HG03442 (cell line): ENCODE data around the gene C11orf68.
"Not testable (repeated sequence)": the region's sequence is repeated elsewhere in the genome, so short reads cannot be mapped to it uniquely, and the experiment has no call there.

Experiments used
- ATAC-seq: cut with Tn5 transposase; IDR thresholded peaks from one replicate; pipeline ENCODE4 v1.9.1; 2021; ENCODE audit warnings: mild to moderate bottlenecking, moderate library complexity; ENCODE audit not compliant: unreplicated experiment

Gene C11orf68

DNA sequence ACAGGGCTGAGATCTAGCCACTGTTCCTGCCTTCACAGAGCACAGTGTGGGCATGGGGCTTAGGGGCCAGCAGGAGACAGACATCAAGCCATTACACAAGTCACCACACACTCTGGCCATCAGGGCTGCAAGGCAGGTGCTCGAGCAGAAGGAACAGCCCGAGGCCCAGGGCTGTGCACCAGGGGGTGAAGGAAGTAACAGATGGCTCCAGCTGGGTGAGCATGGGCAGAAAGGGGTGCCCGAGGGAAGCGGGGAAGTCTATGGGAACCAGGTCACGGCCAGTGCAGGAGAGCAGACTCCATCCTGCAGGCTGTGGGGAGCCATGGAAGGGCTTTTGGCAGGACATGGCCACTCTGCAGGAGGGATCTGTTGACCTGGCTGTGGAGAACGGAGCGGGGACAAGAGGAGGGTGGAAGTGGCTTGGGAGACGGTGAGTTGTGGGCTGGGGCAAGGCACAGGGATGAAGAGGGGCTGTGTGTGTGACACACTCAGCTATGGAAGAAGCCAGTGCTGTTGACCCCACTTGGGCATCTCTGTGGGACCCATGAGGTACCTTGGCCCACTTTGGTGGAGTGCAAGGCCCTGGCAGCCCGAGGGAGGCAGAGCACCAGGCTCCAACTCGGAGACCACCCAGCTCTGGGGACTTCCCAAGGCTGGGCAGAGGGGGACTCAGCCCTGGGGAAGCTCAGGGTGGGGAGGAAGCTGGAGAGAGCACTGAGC lies 3.6 kb downstream of the C11orf68 start:
- ATAC-seq: no peak

GRCh38 chr11:65912845-65913244 lies 6.0 kb downstream of the C11orf68 start:
- no peak for ATAC-seq

DNA sequence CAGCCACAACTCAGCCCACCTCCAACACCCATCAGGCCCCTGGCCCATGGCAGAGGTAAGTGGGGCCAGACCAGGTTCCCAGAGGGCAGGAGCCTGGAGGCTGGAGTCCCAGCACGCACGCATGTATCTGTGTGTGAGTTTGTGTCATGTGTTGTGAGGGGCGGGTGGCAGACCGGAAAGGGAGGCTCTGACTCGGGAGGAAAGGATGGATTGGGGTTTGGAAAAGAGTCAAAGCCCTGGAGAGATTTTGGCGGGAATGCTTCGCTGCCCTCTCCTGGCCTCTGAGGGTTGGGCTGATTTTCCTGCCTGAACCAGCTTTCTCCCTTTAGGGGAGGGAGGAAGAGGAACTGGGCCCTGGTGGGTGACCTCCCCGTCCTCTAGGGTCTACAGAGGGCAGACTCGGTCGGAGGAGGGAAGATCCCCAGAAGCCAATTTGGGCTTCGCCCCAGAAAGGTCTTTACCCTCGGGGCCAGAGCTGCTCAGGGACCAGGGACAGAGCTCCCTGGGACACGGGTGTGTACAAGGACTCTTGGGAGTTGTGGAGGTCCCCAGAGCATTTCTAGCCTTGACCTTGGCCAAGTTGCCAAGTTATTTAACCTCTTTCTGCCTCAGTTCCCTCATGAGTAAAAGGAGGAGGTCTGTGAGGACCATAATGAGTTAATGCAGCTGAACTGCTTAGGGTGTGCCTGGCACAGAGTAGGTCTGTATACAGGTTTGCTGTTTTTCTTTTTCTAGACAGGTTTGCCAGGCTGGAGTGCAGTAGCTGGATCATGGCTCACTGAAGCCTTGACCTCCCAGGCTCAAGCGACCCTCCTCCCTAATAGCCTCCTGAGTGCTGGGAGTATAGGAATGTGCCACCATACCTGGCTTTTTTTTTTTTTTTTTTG lies 6.9 kb downstream of the C11orf68 start:
- no peak for ATAC-seq

DNA sequence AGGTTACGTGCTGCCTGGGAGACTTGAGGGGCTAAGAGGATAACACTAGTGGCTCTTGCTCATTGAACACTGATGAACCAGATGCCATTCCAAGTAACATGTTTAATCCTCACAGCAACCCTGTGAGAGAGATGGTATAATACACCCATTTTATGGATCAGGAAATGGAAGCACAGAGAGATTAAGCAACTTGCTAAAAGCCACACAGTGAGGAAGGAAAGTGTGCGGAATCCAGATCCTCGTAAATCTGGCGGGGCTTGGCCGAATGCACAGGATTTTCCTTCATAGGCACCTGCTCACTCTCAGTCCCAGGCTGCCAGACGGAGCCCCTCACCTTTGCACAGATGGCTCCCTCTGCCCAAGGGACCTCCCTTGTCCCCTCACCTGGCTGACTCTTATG lies 11.0 kb downstream of the C11orf68 start:
- ATAC-seq: no peak

- ATAC-seq: no peak
These were observed 12.3 kb downstream of the C11orf68 start for GRCh38 chr11:65906602-65907001.

- ATAC-seq: no peak
These were observed 15.1 kb downstream of the C11orf68 start for GRCh38 chr11:65903715-65904114.

- ATAC-seq: no peak
These were observed 15.8 kb downstream of the C11orf68 start for GRCh38 chr11:65903068-65903481.

GRCh38 chr11:65900899-65901180 lies 18.0 kb downstream of the C11orf68 start:
- ATAC-seq: no peak

DNA sequence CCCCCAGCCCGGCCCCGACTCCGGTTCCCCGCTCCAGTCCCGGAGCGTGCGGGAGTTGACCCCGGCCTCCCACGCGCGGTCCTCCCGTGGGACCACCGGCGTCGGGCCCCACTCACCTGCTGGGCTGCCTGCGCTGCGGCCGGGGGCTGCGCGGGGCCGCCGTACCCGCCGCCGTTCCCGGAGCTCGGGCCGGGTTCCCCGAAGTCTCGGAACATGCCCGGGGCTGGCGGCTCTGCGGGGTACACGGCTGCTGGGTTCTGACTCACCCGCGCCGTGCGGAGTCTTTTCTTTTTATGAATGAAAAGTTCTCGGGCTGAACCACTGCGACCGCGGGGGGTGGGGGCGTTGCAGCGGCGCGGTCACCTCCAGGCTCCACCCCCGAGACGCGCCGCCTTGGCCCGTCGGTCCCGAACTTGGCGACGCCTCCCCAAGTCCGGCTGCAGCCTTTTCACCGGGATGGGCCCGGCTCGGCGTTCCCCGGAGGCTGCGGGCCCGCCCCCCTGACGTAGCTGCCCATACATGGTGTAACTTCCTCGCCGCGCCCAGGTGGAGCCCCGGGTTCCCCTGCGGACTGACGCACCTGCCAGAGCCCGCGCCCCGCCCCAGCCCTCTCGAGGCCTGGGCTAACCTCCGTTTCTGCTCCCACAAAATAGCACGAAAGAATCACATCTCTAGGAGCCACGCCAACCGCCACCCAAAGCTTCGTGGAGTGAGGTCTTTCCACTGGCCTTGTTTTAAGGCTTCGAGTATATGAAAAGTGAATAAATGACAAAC lies 18.6 kb downstream of the C11orf68 start, which contains the start of gene FOSL1:
TSS of gene FOSL1 (minus strand) at position 264 of the 774 bp plus-strand sequence. CDS start at position 215, 49 bp downstream.
- peak; percentile 70 for ATAC-seq

DNA sequence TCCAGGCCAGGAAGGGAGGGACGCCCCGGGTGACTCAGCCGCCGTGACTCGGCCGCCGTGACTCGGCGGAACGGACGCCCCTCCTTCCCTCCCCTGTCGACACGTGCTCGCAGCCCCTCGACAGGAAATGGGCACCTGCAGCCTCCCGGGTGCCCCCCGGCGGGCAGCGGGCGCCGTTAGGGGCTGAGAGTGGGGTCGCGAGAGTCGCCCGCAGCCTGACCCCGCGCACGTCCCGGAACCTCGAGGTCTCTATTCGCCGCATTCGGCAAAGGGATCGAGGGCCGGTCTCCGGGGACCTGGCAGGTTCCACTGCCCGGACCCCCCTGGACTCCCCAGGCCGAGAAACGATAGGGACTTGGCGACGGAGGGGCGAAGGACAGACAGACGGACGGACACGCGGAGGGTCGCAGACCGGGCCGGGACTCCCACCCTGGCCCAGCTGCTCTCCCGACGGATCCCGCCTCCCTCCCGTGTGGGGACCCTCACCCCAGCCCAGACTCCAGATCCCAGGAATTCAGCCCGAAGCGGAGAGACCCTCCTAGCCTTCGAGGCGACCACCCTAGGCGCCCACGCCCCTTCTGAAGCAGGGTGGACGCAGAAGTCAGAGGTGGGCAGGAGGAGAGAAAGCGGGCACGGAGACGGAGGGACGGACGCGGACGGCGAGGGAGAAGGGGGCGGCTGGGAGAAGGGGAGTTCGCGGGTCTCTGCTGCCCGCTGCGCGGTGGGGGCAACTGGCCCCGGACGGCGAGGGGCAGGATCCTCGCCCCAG lies 19.3 kb downstream of the C11orf68 start:
- ATAC-seq: no peak

- no peak for ATAC-seq
These were observed 20.1 kb downstream of the C11orf68 start for GRCh38 chr11:65898656-65899355.

GRCh38 chr11:65897020-65897471 lies 21.8 kb downstream of the C11orf68 start:
- no peak for ATAC-seq

GRCh38 chr11:65896034-65896999 lies 22.5 kb downstream of the C11orf68 start:
- no peak for ATAC-seq

GRCh38 chr11:65895482-65895981 lies 23.3 kb downstream of the C11orf68 start:
- no peak for ATAC-seq

- ATAC-seq: no peak
These were observed 24.7 kb downstream of the C11orf68 start for GRCh38 chr11:65894034-65894591.

- no peak for ATAC-seq
These were observed 26.1 kb downstream of the C11orf68 start for GRCh38 chr11:65892661-65893317.

DNA sequence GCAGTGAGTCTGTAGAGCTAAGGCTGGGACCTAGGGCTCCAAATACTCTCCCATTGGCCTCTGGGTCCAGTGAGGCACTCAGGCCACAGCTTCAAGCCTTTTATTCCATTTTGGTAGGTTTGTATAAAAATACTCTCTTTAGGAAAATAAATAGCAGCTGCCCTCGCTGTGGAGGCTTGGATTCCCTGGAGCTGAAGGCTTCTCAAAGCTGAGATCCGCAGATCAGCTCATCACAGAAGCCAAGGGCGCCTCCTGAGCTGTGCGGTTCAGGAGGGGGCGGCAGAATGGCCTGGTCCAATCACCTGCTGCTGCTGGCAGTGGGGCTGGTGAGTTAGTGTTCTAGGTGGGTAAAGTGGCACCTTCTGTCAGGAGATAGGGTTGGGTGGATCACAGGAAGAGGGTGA lies 26.7 kb downstream of the C11orf68 start:
- not testable (repeated sequence) for ATAC-seq
